HEK293 (cell line): Measurements from ENCODE around the gene PABPN1.

Source experiments
- INSM2 ChIP-seq: fragments of 450-650 bp; formaldehyde crosslinking; IDR thresholded peaks from 2 replicates; pipeline ENCODE4 v1.5.1; 2016; ENCODE audit warnings: missing biosample characterization, missing genetic modification characterization
- PATZ1 ChIP-seq: fragments of 450-650 bp; formaldehyde crosslinking; IDR thresholded peaks from 2 replicates; pipeline ENCODE4 v1.5.1; 2016; ENCODE audit warnings: missing biosample characterization, missing genetic modification characterization
- ZBTB6 ChIP-seq: fragments of 450-650 bp; formaldehyde crosslinking; IDR thresholded peaks from 2 replicates; pipeline ENCODE4 v1.5.1; 2017; ENCODE audit warnings: missing biosample characterization, missing genetic modification characterization
- ZNF184 ChIP-seq: fragments of 450-650 bp; IDR thresholded peaks from 2 replicates; pipeline ENCODE4 v1.5.1; 2018; ENCODE audit warnings: missing biosample characterization, mild to moderate bottlenecking, missing genetic modification characterization
- ZSCAN30 ChIP-seq: fragments of 450-650 bp; IDR thresholded peaks from 2 replicates; pipeline ENCODE4 v1.5.1; 2018; ENCODE audit warnings: missing biosample characterization, mild to moderate bottlenecking, missing genetic modification characterization, moderate library complexity

- TF ChIP-seq INSM2 (tag by site-specific recombination) (no peak), ZBTB6 (tag by site-specific recombination) (no peak), PATZ1 (no peak), ZNF184 (tag by site-specific recombination) (no peak), ZSCAN30 (no peak)
Measured at GRCh38 chr14:23372509-23372908, 51.3 kb downstream of the PABPN1 start, which contains the start of gene IL25.
